K562 (cell line): Measurements from ENCODE around the gene SRBD1. TPM values are rescaled to one million over a fixed set of nuclear protein-coding genes. Genes with fewer than 3 reads are reported as not detected.

Source experiments
- CCNT2 ChIP-seq: IDR thresholded peaks from 2 replicates; pipeline ENCODE4 v1.6.1; 2011; ENCODE audit warnings: borderline replicate concordance, low read depth, mild to moderate bottlenecking, moderate library complexity, mixed read lengths, low read length; ENCODE audit not compliant: insufficient read length; ENCODE audit errors: extremely low read depth
- CREB1 ChIP-seq, 2 experiments: sonication (generic) in 1 of 2; formaldehyde crosslinking in 1 of 2; IDR thresholded peaks; 2 replicates each; pipeline versions ENCODE4 v1.6.1 to v1.8.0; 2012 to 2022; ENCODE audit warnings: inconsistent platforms in 1 of 2, mild to moderate bottlenecking in 1 of 2, missing genetic modification reagents in 1 of 2, moderate library complexity in 1 of 2
- CREB5 ChIP-seq: fragments of 250-450 bp; sonication (Bioruptor Pico); IDR thresholded peaks from 2 replicates; pipeline ENCODE4 v1.5.0; 2020; ENCODE audit warnings: mild to moderate bottlenecking
- HSF4 ChIP-seq: fragments of 250-450 bp; sonication (Bioruptor Pico); IDR thresholded peaks from 2 replicates; pipeline ENCODE4 v2.1.2; 2022; ENCODE audit warnings: mild to moderate bottlenecking, moderate library complexity, borderline replicate concordance
- IRF1 ChIP-seq: sonication (generic); formaldehyde crosslinking; IDR thresholded peaks from 2 replicates; pipeline ENCODE4 v1.8.0; 2022; ENCODE audit warnings: missing genetic modification reagents, mild to moderate bottlenecking, borderline replicate concordance
- NR2C1 ChIP-seq, 2 experiments: fragments of 450-650 bp; IDR thresholded peaks; 2 replicates each; pipeline ENCODE4 v1.6.1; 2017; ENCODE audit warnings: mild to moderate bottlenecking in 2 of 2, antibody characterized with exemption in 1 of 2, inconsistent platforms in 1 of 2, missing compliant biosample characterization in 1 of 2, missing genetic modification characterization in 1 of 2
- NR4A1 ChIP-seq, 2 experiments: fragments of 250-450 bp in 1 of 2; fragments of 450-650 bp in 1 of 2; sonication (Bioruptor Pico) in 1 of 2; IDR thresholded peaks; 2 replicates each; pipeline versions ENCODE4 v1.4.0 to v1.6.1; 2016 to 2020; ENCODE audit warnings: mild to moderate bottlenecking in 2 of 2, missing compliant biosample characterization in 1 of 2, missing genetic modification characterization in 1 of 2, moderate library complexity in 1 of 2
- PHF21A ChIP-seq: fragments of 450-650 bp; IDR thresholded peaks from 2 replicates; pipeline ENCODE4 v1.6.1; 2017; ENCODE audit warnings: low read depth, borderline replicate concordance
- TAF1 ChIP-seq: IDR thresholded peaks from 2 replicates; pipeline ENCODE4 v1.6.1; 2011; ENCODE audit warnings: mild to moderate bottlenecking, low read length, moderate library complexity; ENCODE audit not compliant: insufficient read depth, control insufficient read depth, severe bottlenecking; ENCODE audit errors: extremely low read depth
- THAP7 ChIP-seq: fragments of 250-450 bp; sonication (Bioruptor Pico); IDR thresholded peaks from 2 replicates; pipeline ENCODE4 v1.5.0; 2021
- ZNF740 ChIP-seq, 3 experiments: fragments of 200-800 bp in 1 of 3; sonication (Bioruptor generic) in 1 of 3; sonication (generic) in 1 of 3; formaldehyde crosslinking in 1 of 3; IDR thresholded peaks; 2 replicates each; pipeline versions ENCODE4 v1.6.1 to v1.8.0; 2016 to 2022; ENCODE audit warnings: mild to moderate bottlenecking in 2 of 3, missing compliant biosample characterization in 2 of 3, missing genetic modification characterization in 2 of 3, missing genetic modification reagents in 1 of 3
- polyA plus RNA-seq, 8 experiments: library from polyadenylated mRNA; depleted of rRNA in 4 of 8; stranded (reverse) in 5 of 8; unstranded in 3 of 8; fragments of >200 nt; fragmentation: Nextera tagmentation in 2 of 8; fragmentation: Illumina TruSeq in 1 of 8; extraction: Ambion mirVana in 2 of 8; extraction: Trizol in 1 of 8; gene quantifications; 2 replicates each; pipeline versions ENCODE4 v1.2.1 to v1.2.3, GENCODE V29; 2011 to 2014; ENCODE audit warnings: inconsistent platforms in 1 of 8, missing spikeins in 1 of 8
- total RNA-seq, 7 experiments: library from RNA; depleted of rRNA in 6 of 7; stranded (reverse); fragments of >200 nt in 6 of 7; fragmentation: Illumina TruSeq in 2 of 7; extraction: Trizol in 2 of 7; gene quantifications; 2 replicates each; pipeline versions ENCODE4 v1.2.1 to v1.2.3, GENCODE V29; 2011 to 2021; ENCODE audit warnings: low replicate concordance in 1 of 7
- TF ChIP-seq, protein P1 (sequence below), 2 experiments: IDR thresholded peaks; 2 replicates each; pipeline ENCODE4 v1.6.1; 2012; ENCODE audit warnings: improper control_type of control experiment in 2 of 2, low read depth in 2 of 2, low read length in 2 of 2, borderline replicate concordance in 1 of 2
- TF ChIP-seq, protein P2 (sequence below), 3 experiments: IDR thresholded peaks in 2 of 3; conservative IDR thresholded peaks in 1 of 3; 2 replicates each; pipeline ENCODE4 v1.5.1; 2011 to 2012; ENCODE audit warnings: low read length in 3 of 3, mild to moderate bottlenecking in 3 of 3, control low read depth in 2 of 3, improper control_type of control experiment in 1 of 3, inconsistent platforms in 1 of 3, low read depth in 1 of 3, mixed read lengths in 1 of 3, moderate library complexity in 1 of 3; ENCODE audit not compliant: insufficient read depth in 2 of 3

SRBD1 gene
- total and polyA plus RNA-seq, 9 of the 15 experiments (the other 6 are each of a cell fraction or from before 2014, with no cell fraction given), result 6.9 to 23.2 (median 14.7) TPM

DNA sequence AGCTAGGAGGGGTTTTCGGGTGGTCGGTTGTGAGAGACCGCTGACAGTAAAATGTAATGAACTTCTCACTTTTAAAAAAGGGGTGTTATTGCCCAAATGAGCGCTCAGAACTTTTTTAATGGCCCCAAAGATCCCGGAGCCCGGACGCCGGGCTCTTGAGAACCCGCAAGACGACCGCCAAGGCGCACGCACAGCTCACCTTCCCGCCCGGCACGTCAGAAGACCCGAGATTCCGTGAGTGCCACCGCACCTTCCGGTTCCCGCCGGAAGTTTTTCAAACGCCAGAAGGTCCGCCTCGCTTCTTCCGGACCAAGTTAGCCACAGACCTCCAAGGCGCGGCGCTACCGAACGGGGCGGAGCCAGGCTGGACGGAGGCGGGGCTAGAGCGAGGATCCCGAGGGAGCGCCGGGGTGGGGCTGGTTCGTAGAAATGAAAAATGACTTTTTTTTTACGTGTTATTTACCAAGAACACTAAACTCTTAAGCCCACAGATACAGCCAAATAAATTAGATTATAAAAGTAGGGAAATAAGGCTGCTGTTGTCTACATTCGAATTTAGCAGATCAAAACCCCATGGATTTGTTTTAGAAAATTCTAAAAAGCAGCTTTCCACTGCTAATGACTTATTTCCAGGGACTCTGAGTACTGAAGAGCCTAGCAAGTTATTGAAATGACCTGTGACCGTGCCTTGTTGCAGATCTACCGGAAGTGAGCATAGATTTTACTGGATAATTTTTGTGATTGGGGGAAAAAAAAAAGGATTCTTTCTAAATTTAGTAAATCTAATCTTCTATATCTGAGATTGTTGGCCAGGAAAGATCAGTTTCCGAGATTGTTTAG, at the start of gene SRBD1 (continued):
- no peak for TF ChIP-seq IRF1 (CRISPR knock-in tag)
- TF ChIP-seq CCNT2, result peak; percentile 59
- TF ChIP-seq CREB1 (IDR thresholded peaks at IDR 0.05), result peak; percentile 70
- 0 out of 2 replicates have a peak, but pooled peaks have one; percentile 7 for TF ChIP-seq CREB1 (CRISPR knock-in tag; IDR thresholded peaks at IDR 0.05)
- TF ChIP-seq NR4A1 (CRISPR knock-in tag; IDR thresholded peaks at IDR 0.05), result no peak
- TF ChIP-seq NR4A1 (tag; IDR thresholded peaks at IDR 0.05), result no peak
- no peak for TF ChIP-seq HSF4 (CRISPR knock-in tag)
- TF ChIP-seq, protein P1, sequence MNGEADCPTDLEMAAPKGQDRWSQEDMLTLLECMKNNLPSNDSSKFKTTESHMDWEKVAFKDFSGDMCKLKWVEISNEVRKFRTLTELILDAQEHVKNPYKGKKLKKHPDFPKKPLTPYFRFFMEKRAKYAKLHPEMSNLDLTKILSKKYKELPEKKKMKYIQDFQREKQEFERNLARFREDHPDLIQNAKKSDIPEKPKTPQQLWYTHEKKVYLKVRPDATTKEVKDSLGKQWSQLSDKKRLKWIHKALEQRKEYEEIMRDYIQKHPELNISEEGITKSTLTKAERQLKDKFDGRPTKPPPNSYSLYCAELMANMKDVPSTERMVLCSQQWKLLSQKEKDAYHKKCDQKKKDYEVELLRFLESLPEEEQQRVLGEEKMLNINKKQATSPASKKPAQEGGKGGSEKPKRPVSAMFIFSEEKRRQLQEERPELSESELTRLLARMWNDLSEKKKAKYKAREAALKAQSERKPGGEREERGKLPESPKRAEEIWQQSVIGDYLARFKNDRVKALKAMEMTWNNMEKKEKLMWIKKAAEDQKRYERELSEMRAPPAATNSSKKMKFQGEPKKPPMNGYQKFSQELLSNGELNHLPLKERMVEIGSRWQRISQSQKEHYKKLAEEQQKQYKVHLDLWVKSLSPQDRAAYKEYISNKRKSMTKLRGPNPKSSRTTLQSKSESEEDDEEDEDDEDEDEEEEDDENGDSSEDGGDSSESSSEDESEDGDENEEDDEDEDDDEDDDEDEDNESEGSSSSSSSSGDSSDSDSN (IDR thresholded peaks at IDR 0.05; ENCODE audit: borderline replicate concordance in 1 of 2, low read depth in 2 of 2, low read length in 2 of 2), result peak in 1 of 2 experiments; percentile 77; a peak in 1 of 4 replicates
- TF ChIP-seq PHF21A, result no peak
- TF ChIP-seq, protein P2, sequence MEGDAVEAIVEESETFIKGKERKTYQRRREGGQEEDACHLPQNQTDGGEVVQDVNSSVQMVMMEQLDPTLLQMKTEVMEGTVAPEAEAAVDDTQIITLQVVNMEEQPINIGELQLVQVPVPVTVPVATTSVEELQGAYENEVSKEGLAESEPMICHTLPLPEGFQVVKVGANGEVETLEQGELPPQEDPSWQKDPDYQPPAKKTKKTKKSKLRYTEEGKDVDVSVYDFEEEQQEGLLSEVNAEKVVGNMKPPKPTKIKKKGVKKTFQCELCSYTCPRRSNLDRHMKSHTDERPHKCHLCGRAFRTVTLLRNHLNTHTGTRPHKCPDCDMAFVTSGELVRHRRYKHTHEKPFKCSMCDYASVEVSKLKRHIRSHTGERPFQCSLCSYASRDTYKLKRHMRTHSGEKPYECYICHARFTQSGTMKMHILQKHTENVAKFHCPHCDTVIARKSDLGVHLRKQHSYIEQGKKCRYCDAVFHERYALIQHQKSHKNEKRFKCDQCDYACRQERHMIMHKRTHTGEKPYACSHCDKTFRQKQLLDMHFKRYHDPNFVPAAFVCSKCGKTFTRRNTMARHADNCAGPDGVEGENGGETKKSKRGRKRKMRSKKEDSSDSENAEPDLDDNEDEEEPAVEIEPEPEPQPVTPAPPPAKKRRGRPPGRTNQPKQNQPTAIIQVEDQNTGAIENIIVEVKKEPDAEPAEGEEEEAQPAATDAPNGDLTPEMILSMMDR (IDR thresholded peaks at IDR 0.05 in 2 of 3, conservative IDR thresholded peaks at IDR 0.05 in 1 of 3; ENCODE audit: insufficient read depth in 2 of 3, low read depth in 1 of 3, low read length in 3 of 3), result peak in 2 of 3 experiments; percentile 14 to 20; a peak in 1 of 6 replicates
- TF ChIP-seq TAF1, result peak; percentile 90
- TF ChIP-seq CREB5, result no peak
- TF ChIP-seq THAP7, result no peak
- peak; percentile 81 for TF ChIP-seq NR2C1 (IDR thresholded peaks at IDR 0.05)
- TF ChIP-seq NR2C1 (tag; IDR thresholded peaks at IDR 0.05), result peak; percentile 84
- TF ChIP-seq ZNF740 (CRISPR knock-in tag; IDR thresholded peaks at IDR 0.05), result no peak
- no peak for TF ChIP-seq ZNF740 (tag; IDR thresholded peaks at IDR 0.05)
